GM19239 (cell line): ENCODE data around the gene ZNF470.

ENCODE experiments used
- DNase-seq: peaks from one replicate; pipeline ENCODE4 v3.0.0; 2011; ENCODE audit warnings: low spot score; ENCODE audit not compliant: insufficient read length
- FAIRE-seq: peaks from 2 replicates; lab custom pipeline; 2011; peaks lifted over from hg19 to GRCh38; lab: Jason Lieb, UNC

Gene ZNF470

DNA sequence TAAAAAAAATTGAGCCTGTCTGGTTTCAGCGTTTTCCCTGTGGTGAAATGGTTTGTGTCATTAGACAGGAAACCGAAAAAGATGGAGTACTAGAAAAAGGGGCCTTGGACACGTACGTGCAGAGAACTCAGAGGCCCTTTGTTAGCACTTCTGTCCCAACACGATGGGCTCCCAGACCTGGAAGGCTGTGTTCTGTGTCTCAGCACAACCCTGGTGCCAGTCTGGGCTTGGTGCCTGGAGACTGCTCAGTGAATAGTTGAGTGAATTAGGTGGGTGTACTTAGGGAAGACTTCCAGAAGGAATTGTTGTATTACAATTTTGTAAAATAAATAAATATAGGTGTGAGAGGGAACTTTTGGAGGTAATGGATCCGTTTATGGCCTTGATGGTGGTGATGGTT, 36.6 kb downstream of the ZNF470 start:
- FAIRE-seq = no peak
- no peak for DNase-seq

DNA sequence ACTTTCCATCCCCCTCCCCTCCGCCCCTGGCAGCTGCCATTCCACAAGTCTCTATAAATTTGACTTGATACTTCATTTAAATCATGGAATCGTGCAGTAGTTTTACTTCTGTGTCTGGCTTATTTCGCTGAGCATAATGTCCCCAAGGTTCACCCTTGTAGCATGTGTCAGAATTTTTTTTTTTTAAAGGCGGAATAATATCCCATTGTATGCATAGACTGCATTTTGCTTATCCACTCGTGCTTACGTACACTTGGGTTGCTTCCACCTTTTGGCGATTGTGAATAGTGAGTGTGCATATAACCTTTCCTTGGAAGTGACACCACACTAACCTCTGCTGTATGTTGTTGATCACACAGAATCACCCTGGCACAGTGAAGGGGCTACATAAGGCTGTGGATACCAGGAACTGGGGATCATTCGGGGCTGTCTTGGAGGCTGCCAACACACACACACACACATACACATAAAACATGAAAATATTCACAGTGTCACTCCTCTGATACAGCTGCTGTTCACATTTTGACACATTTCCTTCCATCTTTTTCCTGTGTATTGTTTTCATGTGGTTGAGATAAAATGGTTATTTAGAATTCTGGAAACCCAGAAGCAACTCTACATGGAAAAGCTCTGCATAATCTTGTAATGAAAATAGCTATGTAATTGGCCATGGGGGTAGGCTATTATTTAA, 41.2 kb downstream of the ZNF470 start:
- DNase-seq = no peak
- FAIRE-seq = no peak

DNA sequence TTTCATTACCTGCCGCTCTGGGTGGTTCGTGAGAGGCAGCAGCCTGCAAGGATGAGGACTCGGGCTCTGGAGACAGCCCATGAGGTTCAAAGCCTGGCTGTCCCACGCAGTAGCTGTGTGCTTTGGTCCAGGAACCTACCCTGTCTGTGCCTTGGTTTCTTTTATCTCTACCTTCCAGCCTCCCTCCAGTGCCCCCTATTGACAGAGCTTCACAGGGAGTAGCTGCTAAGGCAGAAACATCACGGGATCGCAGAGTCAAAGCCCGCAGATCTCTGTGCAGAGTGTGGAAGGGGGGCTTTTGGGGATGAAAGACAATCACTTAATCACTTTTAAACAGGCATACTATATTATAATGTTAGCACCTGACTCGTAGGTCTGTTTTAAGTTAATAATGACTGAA, 44.0 kb downstream of the ZNF470 start:
- DNase-seq (no peak), FAIRE-seq (no peak)

DNA sequence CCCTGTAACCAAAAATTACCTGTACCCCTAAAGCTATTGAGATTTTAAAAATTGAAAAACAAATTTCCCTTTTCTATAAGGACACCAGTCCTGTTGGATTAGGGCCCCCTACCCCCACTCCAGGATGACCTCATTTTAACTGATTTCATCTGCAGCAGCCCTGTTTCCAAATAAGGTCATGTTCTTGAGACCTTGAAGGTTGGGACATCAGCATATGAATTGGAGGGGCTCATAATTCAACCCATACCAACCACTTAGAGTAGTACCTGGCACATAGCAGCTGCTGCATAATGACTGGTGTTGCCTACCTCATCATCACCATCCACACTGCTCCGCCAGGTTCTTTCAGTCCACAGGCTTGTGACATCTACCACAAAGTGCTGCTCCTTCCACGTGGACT, 45.5 kb downstream of the ZNF470 start:
- DNase-seq = no peak
- no peak for FAIRE-seq

DNA sequence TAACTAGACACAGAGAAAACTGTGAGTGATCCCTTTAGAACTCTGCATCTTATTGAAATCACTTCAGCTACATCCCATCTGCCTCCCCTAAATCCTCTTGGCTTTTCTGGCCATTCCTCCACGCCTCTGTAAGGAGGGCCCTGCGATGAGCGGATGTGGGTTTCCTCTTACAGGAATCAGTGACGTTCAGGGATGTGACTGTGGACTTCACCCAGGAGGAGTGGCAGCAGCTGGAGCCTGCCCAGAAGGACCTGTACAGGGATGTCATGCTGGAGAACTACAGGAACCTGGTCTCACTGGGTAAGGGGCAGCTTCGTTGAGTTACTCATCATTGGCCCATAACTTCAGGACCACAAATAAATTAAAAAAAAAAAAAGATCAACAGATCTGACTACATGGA, 46.4 kb downstream of the ZNF470 start:
- FAIRE-seq = no peak
- DNase-seq = no peak

DNA sequence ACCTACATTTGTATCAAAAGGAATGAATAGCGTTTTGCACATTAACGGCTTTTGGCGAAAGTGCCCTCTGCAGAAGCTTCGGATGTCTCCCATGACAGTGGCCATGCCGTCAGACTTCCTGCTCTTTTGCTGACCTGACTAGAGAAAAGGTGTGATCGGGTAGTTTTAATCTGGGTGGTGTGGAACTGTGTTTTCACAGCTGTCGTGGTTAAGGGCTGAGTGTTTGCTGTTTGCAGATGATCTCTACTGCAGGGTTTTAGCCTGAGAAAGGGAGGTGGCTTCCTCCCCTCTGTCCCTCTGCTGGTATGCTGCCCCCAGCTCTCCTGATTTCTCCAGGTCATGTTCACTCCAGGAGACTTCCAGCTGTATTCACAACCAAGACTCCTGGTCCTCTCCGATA, 50.3 kb downstream of the ZNF470 start:
- FAIRE-seq = no peak
- no peak for DNase-seq

DNA sequence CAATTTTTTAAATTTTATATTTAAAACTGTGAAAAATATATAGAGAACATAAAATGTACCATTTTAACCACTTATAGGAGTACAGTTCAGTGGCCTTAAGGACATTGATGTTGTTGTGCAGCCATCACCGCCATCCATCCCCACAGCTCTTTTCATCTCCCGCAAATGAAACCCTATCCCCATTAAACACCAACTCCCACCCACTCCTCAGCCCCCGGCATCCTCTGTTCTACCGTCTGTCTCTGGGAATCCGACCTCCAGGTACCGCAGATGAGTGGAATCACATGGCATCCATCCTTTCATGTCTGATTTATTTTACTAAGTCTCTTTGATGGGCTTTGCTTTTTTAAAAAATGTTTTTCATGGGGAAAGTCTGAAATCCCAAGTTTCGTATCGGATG, 51.9 kb downstream of the ZNF470 start:
- DNase-seq = no peak
- no peak for FAIRE-seq

DNA sequence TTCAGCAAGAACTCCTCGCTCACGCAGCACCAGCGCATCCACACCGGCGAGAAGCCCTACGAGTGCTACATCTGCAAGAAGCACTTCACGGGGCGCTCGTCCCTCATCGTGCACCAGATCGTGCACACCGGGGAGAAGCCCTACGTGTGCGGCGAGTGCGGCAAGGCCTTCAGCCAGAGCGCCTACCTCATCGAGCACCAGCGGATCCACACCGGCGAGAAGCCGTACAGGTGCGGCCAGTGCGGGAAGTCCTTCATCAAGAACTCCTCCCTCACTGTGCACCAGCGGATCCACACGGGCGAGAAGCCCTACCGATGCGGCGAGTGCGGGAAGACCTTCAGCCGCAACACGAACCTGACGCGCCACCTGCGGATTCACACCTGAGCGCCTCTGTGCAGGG, 55.1 kb downstream of the ZNF470 start:
- no peak for DNase-seq
- no peak for FAIRE-seq

DNA sequence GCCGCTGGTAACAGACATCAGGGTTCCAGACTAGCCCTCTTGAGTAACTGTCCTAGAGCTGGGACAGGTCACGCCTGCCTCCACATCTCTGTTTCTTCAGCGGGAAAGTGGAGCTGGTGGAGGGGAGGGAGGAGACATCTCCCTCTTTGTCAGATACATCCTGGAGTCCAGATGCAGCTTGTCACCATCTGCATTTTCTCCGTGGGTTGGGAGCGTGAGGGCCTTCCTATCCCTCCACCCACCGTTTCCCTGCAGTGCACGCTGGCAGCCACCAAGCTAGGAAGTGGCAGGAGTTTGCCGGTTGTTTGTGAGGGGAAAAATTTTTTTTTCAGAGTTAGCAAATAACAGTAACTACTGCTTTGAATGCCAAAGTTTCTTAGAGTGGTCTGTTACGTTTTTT, 55.7 kb downstream of the ZNF470 start:
- FAIRE-seq = no peak
- no peak for DNase-seq

DNA sequence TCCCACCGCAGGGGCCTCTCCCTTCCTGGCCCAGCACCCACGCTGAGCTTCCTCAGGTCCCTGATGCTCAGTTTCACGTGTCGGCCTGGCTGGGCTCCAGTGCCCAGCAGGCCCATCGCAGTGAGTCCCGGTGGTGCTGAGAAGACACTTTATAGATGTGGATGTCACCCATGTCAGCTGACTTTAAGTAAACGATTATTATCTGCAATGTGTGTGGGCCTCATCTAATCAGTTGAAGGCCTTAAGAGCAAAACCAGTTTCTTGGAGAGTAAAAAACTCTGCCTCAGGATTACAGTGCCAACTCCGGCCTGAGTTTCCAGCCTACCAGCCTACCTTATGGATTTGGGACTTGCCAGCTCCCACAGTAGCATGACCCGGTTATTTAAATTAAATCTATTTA, 58.4 kb downstream of the ZNF470 start:
- DNase-seq (no peak), FAIRE-seq (no peak)

DNA sequence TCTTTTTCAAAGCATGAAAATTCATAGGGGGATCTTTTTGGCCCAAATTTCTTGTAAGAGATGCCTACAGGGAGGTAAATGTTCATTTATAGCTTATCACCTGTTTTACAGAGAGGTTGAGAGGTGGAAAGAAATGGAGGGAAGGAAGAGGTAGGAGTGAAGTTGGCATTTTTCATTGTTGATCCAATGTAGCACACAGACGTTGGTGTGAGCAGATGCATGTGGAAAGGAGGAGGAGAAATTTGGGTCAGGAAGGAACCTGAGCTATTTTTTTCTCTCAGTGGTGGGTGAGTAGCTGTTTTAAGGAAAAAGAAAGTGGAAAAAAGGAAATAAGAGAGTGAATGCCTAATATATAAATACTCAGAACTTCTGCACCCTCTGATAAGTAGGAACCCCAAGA, 65.8 kb downstream of the ZNF470 start:
- FAIRE-seq = no peak
- no peak for DNase-seq

DNA sequence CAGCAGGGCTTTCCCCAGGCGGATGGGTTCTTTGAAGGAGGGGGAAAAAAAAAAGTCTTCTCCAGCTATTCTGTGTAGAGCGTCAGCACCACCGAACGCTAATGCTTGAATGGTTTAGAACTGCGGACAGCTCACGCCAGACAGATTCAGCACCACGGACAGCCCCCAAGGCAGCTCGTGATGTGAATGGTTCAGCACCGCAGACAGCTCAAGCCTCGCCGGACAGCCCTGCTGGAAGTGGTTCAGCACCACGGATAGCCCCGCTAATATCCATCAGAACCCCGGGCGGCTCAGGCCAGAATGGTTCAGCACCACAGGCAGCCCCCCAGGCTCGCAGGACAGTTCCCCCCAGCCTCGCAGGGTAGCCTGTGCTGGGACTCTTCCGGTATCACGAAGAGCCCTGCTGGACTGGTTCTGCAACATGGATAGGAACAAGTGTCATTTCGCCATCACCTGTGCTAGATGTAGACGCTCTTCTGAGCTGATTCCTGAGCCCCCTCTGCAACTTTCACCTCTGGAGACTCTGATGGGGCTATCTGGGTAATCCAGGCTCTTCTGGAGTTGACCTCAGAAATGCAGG, 70.8 kb downstream of the ZNF470 start:
- DNase-seq (no peak), FAIRE-seq (no peak)
